Activated T-helper 9 cell treated with anti-CD3 and anti-CD28 coated beads, Interleukin-2, amount 50 U/mL, for 16 hours (primary cell): ENCODE results near the gene ABI1.

Experiments
- DNase-seq: peaks from one replicate; pipeline ENCODE4 v3.0.0-alpha.2; 2020; ENCODE audit warnings: low read depth

Gene ABI1

GRCh38 chr10:26770069-26770468, 90.7 kb downstream of the ABI1 start:
- DNase-seq: no peak

DNA sequence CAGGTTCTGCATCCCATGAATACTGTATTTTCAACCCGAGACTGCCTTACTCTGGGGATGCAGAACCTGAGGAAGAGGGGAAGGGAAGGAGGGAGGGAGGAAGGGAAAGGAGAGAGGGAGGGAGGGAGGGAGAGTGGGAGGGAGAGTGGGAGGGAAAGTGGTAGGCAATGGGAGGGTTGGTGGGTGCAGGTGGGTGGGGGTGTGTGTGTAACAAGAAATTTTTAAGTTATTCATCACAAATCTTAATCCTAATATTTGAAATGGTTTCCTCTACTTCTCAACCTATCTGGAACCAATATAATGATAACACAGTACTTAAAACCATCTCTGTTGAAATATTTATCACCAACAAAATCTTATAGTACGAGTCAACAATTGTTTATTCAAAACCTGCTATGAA, 95.2 kb downstream of the ABI1 start:
- DNase-seq: no peak

- DNase-seq: no peak
Measured at GRCh38 chr10:26759008-26759407, 101.8 kb downstream of the ABI1 start.

DNA sequence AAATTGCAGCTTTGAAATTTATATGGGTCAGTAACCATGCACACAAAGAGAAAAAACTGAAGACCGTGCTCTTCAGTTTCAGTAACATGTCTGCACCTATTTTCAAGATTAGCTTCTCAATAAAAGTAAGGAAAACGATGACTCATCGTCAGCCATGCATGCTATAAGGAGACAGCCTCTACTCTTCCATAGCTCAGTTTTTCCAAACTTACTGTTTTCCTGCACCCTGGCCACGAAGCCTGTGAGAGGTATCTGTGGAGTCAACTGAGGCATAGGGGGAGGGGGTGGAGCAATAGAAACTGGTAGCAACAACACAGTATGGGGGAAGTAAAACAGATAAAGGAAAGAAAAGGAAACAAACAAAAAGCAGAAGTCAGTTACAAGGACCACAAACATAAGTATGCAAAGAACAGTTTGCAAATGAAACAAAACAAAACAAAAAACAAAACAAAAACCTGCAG, 105.3 kb downstream of the ABI1 start:
- no peak for DNase-seq

DNA sequence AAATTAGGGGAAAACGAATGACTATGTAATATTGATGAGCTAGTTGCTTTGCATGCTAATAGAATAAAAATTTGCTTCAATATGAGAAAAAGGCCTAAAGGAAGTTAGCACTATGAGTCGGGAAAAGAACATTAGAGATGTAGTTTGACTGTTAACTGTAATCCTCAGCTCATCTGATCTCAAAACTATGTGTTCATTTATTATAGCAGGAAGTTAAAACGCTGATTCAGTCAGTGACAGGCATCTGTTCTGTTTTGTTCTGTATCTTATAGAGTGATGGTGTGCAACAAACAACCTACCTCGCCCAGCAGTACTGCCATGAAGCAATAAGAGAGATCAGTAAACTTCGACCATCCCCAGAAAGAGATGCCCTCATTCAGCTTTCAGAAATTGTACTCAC, 114.7 kb downstream of the ABI1 start:
- no peak for DNase-seq

GRCh38 chr10:26743841-26744240, 116.9 kb downstream of the ABI1 start:
- no peak for DNase-seq

GRCh38 chr10:26743091-26743490, 117.7 kb downstream of the ABI1 start:
- DNase-seq: no peak

- DNase-seq: no peak
Measured at GRCh38 chr10:26741368-26741767, 119.4 kb downstream of the ABI1 start.

GRCh38 chr10:26739071-26739631, 121.6 kb downstream of the ABI1 start:
- DNase-seq: peak; percentile 14

- DNase-seq: no peak
Measured at GRCh38 chr10:26738301-26738911, 122.4 kb downstream of the ABI1 start.

DNA sequence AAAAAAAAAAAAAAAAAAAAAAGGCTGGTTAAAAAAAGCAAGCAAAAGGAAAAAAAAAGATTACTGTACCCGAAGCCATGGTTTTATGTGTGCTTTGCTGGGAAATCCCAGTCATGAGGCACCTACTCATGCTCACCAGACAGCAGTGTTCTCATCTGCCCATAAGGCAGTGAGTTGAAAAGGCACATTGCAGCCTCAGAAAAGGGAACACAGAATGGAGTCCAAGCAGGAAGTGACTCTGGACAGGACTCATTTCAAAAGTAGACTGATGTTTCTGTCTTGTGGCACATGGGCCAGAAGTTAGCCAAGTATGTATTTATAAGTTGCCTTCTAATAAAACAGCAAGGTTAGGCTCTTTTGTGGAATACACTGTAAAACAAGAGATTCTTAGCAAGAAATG, 123.0 kb downstream of the ABI1 start:
- DNase-seq: no peak

GRCh38 chr10:26735435-26735834, 125.3 kb downstream of the ABI1 start:
- no peak for DNase-seq

GRCh38 chr10:26733750-26734568, 126.8 kb downstream of the ABI1 start:
- DNase-seq: no peak

- no peak for DNase-seq
Measured at GRCh38 chr10:26730552-26730951, 130.2 kb downstream of the ABI1 start.

- no peak for DNase-seq
Measured at GRCh38 chr10:26729395-26729794, 131.4 kb downstream of the ABI1 start.

DNA sequence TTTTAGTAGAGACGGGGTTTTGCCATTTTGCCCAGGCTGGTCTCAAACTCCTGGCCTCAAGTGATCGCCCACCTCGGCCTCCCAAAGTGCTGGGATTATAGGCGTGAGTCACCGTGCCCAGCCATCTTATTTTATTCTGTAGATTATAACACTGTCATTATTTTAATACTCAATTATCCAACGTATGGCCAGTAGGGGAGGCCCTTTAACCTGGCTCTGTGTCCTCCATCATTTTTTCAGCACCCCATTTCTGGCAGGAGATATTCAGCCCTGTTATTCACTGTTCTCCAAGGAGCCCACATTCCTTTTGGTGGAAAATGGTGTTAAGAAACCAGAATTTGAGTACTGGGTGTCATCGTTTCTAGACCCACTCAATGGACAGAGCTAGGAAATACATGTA, 131.8 kb downstream of the ABI1 start:
- DNase-seq: no peak

DNA sequence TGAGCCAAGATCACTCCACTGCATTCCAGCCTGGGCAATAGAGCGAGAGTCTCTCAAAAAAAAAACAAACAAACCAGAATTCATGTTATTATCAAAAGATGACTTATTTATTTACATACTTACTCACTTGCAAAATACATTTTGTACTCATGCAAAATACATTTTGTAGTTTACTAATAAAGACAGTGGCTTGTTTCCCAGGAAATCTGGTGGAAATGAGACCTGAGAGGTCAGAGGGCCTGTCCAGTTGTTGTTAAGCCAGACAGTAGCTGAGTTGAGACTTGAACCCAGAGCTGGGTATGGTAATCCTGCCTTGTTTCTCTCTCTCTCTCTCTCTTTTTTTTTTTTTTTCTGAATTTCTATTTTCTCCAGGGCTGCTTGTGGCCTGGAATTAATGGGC, 133.8 kb downstream of the ABI1 start:
- no peak for DNase-seq

- peak; percentile 25 for DNase-seq
Measured at GRCh38 chr10:26725837-26726727, 134.7 kb downstream of the ABI1 start.

DNA sequence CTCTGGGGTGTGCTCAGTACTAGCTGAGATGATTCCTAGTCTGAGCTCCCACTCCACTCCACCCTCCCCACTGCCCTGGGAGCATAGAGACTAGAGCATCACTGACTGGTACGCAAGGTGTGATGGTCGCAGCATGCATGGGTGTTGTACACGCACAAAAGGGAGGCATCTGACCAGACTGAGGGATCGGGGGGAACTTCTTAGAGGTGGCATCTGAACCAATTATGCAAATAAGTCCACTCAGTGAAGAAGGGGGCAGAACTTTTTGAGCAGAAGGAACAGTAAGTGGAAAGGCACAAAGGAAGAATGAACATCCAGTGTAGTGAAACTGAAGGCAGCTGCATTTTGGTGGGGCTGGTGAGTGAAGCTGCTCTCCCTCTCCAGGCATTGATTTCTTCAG, 137.7 kb downstream of the ABI1 start:
- no peak for DNase-seq

DNA sequence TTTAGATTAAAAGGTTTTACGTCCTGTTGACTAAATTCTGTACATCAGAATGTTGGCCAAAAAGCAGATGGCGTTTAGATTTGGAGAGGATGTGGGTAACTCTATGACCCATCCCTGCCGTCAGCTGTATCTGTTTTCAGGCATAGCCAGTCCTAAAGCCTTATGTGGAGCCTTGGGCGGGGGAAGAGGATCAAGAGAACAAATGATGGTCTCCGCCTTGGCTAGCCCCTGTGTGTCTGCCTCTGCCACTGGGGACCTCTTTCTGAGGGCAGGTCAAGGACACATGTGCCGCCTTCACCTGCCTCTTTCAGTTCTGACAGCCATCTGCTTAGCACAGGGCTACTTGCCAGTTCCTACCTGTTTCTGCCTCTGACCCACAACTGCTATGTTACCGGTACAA, 139.2 kb downstream of the ABI1 start:
- DNase-seq: no peak

DNA sequence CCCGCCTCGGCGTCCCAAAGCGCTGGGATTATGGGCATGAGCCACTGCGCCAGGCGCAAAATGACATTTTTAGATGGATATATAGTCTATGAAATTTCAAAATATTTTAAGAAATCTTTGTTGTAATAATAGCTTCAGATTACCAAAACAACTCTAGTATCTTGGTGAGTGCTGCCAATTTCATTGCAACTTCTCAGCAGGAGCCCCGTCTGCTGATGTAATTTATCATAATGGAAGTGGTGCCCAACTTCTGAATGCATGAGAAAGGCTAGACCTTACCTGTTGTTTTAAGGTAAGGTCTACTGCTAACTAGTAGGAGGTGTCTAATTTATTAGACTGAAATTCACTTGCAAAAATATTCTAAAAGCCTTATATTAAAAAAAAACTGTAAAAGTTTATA, 143.3 kb downstream of the ABI1 start:
- no peak for DNase-seq

DNA sequence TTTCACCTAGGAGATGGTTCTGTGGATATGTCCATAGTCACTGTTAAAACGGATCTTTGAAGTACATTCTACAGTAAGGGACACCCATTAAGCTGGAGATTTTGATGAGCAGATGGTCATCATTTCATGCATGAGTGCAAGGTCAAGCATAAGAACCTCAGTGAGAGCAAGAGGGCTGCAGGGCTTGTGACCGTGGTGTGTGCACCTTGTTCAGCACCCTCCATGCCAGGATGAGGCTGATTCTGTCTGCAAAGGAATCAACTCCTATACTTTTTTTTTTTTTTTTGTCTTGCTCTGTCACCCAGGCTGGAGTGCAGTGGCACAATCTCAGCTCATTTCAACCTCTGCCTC, 145.6 kb downstream of the ABI1 start:
- no peak for DNase-seq
